Smooth muscle cell of the brain vasculature (primary cell): ENCODE results near the gene PEX5.
"Not testable (repeated sequence)": the region's sequence is repeated elsewhere in the genome, so short reads cannot be mapped to it uniquely, and the experiment has no call there.

ENCODE experiments used
- DNase-seq: peaks from one replicate; pipeline ENCODE4 v3.0.0-alpha.2; 2012; ENCODE audit warnings: low read depth, low spot score

Gene PEX5

GRCh38 chr12:7160183-7160582 lies 29.3 kb upstream of the PEX5 start:
- no peak for DNase-seq

- no peak for DNase-seq
Observed at GRCh38 chr12:7161327-7161726, 28.2 kb upstream of the PEX5 start.

- DNase-seq: no peak
Observed at GRCh38 chr12:7161811-7162210, 27.7 kb upstream of the PEX5 start.

- no peak for DNase-seq
Observed at GRCh38 chr12:7162691-7163114, 26.8 kb upstream of the PEX5 start.

GRCh38 chr12:7169951-7170350 lies 19.5 kb upstream of the PEX5 start:
- no peak for DNase-seq

GRCh38 chr12:7171854-7172253 lies 17.6 kb upstream of the PEX5 start:
- DNase-seq: no peak

GRCh38 chr12:7175493-7175892 lies 14.0 kb upstream of the PEX5 start:
- DNase-seq: no peak

- no peak for DNase-seq
Observed at GRCh38 chr12:7176595-7176994, 12.9 kb upstream of the PEX5 start.

GRCh38 chr12:7178481-7178880 lies 11.0 kb upstream of the PEX5 start:
- no peak for DNase-seq

GRCh38 chr12:7180685-7181084 lies 8.8 kb upstream of the PEX5 start:
- no peak for DNase-seq

- not testable (repeated sequence) for DNase-seq
Observed at GRCh38 chr12:7186058-7186457, 3.4 kb upstream of the PEX5 start.

GRCh38 chr12:7188562-7189397 lies 706 bp upstream of the PEX5 start:
- DNase-seq: peak; percentile 20

- no peak for DNase-seq
Observed at GRCh38 chr12:7190268-7191055, 976 bp downstream of the PEX5 start.

- DNase-seq: no peak
Observed at GRCh38 chr12:7193674-7194073, 4.2 kb downstream of the PEX5 start.

GRCh38 chr12:7197841-7198240 lies 8.4 kb downstream of the PEX5 start:
- no peak for DNase-seq

GRCh38 chr12:7203109-7203508 lies 13.6 kb downstream of the PEX5 start:
- no peak for DNase-seq

- DNase-seq: no peak
Observed at GRCh38 chr12:7205091-7205490, 15.6 kb downstream of the PEX5 start.

GRCh38 chr12:7206691-7207090 lies 17.2 kb downstream of the PEX5 start:
- no peak for DNase-seq

GRCh38 chr12:7207866-7208625 lies 18.6 kb downstream of the PEX5 start:
- no peak for DNase-seq

GRCh38 chr12:7209958-7210357 lies 20.5 kb downstream of the PEX5 start:
- DNase-seq: no peak

GRCh38 chr12:7210642-7211151 lies 21.2 kb downstream of the PEX5 start:
- DNase-seq: no peak

- DNase-seq: no peak
Observed at GRCh38 chr12:7212678-7213077, 23.2 kb downstream of the PEX5 start.
